Measurements from ENCODE around the gene MSL1. TPM values are rescaled to one million over a fixed set of nuclear protein-coding genes. Genes with fewer than 3 reads are reported as not detected.

MSL1 gene
- total and polyA plus RNA-seq, 2 of the 4 experiments (the other 2 are of a cell fraction) = 28.3 to 48.4 TPM

DNA sequence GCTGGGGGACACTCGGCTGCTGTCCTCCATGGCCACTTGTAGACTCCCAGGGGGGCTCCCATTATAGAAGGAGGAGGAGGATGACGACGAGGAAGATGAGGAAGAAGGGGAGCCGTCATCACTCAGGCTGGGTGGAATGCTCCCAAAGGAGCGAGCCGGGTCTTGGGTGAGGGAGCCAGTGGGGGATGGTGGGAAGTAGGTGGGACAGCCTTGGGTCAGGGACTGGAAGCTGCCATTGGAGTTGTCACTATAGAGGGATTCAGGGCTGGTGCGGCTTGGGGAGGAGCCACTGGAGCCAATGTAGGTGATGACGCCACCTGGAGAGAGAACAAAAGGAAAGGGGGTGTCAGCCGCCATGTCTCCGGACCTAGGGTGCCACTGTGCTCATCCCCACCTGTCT is 24.7 kb upstream of the MSL1 start:
- Histone ChIP-seq H3K4ac (ENCODE audit: low read depth, low read length) (no peak overlapping the region), H3K4me2 (ENCODE audit: low read depth, low read length) (no peak overlapping the region), H3K9me1 (ENCODE audit: insufficient read depth, low read length) (peaks cover 19% of the 10 kb centered on the region), H2BK120ac (ENCODE audit: low read depth, low read length) (no peak overlapping the region), H3K9me3 (ENCODE audit: control insufficient read depth, insufficient read depth, low read length) (no peaks in the 10 kb centered on the region), H3K79me1 (ENCODE audit: low read depth in 1 of 2, low read length in 2 of 2) (peaks cover 24 to 54% of the 10 kb centered on the region in 2 experiments; a peak in 3 of 4 replicates), H4K20me1 (ENCODE audit: insufficient read depth, low read length) (peaks cover 11% of the 10 kb centered on the region; the same call in 1 of the 2 replicates), H4K8ac (ENCODE audit: low read depth in 2 of 2, low read length in 2 of 2) (no peak overlapping the region), H3K27me3 (ENCODE audit: control insufficient read depth, insufficient read depth, low read length) (no peaks in the 10 kb centered on the region), H2BK5ac (ENCODE audit: low read depth, low read length, poor library complexity, severe bottlenecking) (no peak overlapping the region), H3K9ac (ENCODE audit: low read depth, low read length) (no peak overlapping the region), H3K4me3 (ENCODE audit: insufficient read depth, low read depth, low read length) (no peak overlapping the region), H3K56ac (ENCODE audit: extremely low read depth, insufficient read depth, low read length) (no peak overlapping the region), H3K18ac (ENCODE audit: low read depth, low read length) (no peak overlapping the region), H3K4me1 (ENCODE audit: control insufficient read depth, insufficient read depth, low read length) (peaks cover 16% of the 10 kb centered on the region), H2AK9ac (replicated peaks; ENCODE audit: low read depth, low read length, poor library complexity) (no peak overlapping the region), H3K36me3 (ENCODE audit: control insufficient read depth, insufficient read depth, low read length) (peaks cover 48% of the 10 kb centered on the region), H4K5ac (ENCODE audit: low read depth, low read length) (no peak overlapping the region), H3K23ac (ENCODE audit: low read depth, low read length) (no peak overlapping the region), H3K27ac (ENCODE audit: insufficient read depth, low read length) (no peak overlapping the region), H2BK15ac (ENCODE audit: low read depth, low read length) (no peak overlapping the region; the same call in 2 of the 3 replicates), H2AFZ (replicated peaks; ENCODE audit: low read length, poor library complexity) (no peak overlapping the region), H4K91ac (ENCODE audit: insufficient read depth, low read depth, low read length) (no peak overlapping the region), H2AK5ac (ENCODE audit: low read depth, low read length) (peak overlapping the region; percentile 95; the same call in 1 of the 2 replicates), H2BK20ac (ENCODE audit: low read depth, low read length) (no peak overlapping the region), H3K14ac (replicated peaks; ENCODE audit: low read depth, low read length) (no peak overlapping the region)
- ATAC-seq (ENCODE audit: low read depth) (no peak), DNase-seq (no peak)
- CTCF ChIA-PET = no interaction called here
- BruUV-seq (replicated peaks) = no TSS peak
- TF ChIP-seq POLR2A (IDR thresholded peaks at IDR 0.05; ENCODE audit: low read depth, low read length) (no peak), CEBPB (IDR thresholded peaks at IDR 0.05; ENCODE audit: low read depth, low read length) (no peak), BHLHE40 (IDR thresholded peaks at IDR 0.05; ENCODE audit: low read depth, low read length) (no peak), RCOR1 (IDR thresholded peaks at IDR 0.05; ENCODE audit: insufficient replicate concordance, low read length) (no peak), MXI1 (IDR thresholded peaks at IDR 0.05; ENCODE audit: borderline replicate concordance, low read depth, low read length) (no peak), RFX5 (IDR thresholded peaks at IDR 0.05; ENCODE audit: low read depth, low read length) (no peak), CTCF (conservative IDR thresholded peaks at IDR 0.05; ENCODE audit: low read depth, low read length) (no peak), MAZ (IDR thresholded peaks at IDR 0.05; ENCODE audit: borderline replicate concordance, low read depth, low read length) (no peak)
- TF ChIP-seq, protein P1, sequence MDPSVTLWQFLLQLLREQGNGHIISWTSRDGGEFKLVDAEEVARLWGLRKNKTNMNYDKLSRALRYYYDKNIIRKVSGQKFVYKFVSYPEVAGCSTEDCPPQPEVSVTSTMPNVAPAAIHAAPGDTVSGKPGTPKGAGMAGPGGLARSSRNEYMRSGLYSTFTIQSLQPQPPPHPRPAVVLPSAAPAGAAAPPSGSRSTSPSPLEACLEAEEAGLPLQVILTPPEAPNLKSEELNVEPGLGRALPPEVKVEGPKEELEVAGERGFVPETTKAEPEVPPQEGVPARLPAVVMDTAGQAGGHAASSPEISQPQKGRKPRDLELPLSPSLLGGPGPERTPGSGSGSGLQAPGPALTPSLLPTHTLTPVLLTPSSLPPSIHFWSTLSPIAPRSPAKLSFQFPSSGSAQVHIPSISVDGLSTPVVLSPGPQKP (IDR thresholded peaks at IDR 0.05; ENCODE audit: borderline replicate concordance, low read depth, low read length) = no peak
- dilution Hi-C loops (cut with HindIII; ENCODE audit: low sequenced_read_pairs, unreplicated experiment) = no loop called here
- intact Hi-C loops (cut with micrococcal nuclease) = no loop called here
- in situ Hi-C loops (cut with MboI; ENCODE audit: low sequenced_read_pairs) = no loop called here
- 89% methylated on average over 3 of the region's 10 CpGs; no CpG with 5 or more reads in 1 of the 2 experiments for WGBS, 2 experiments (ENCODE audit: extremely low coverage in 2 of 2, insufficient read length in 1 of 2)
- POLR2A ChIA-PET (ENCODE audit: unreplicated experiment) = no interaction called here
